Heart left ventricle (tissue), 13 donors: ENCODE data around the gene NARS2.
"Not testable (repeated sequence)": the region's sequence is repeated elsewhere in the genome, so short reads cannot be mapped to it uniquely, and the experiment has no call there.

Source experiments
- CTCF ChIP-seq, 12 donors: fragments of 200-600 bp; sonication (generic) in 4 of 12; IDR thresholded peaks; one replicate each; pipeline versions ENCODE4 v1.5.0 to v1.8.0; 2018 to 2022; ENCODE audit warnings: antibody characterized with exemption in 12 of 12, mild to moderate bottlenecking in 5 of 12
- POLR2A ChIP-seq, 2 donors: fragments of 450-650 bp; IDR thresholded peaks; one replicate each; pipeline ENCODE4 v1.6.1; 2017; ENCODE audit warnings: antibody characterized with exemption in 2 of 2, mild to moderate bottlenecking in 2 of 2, moderate library complexity in 2 of 2
- donor health status: ischemic (EF 13 %, LVEDD 7.1; RV severe dilation, severe dysfunction).
- donor health status: DM: no; HTN: yes; CAD: no.
- donor health status: DM: no; HTN: no; CAD: no.
- donor health status: ischemic (EF 25% LVEDD 6.9; RV normal size, moderate dysfunction).
- donor health status: ischemic (EF 25% LVEDD 5.7; RV mildly dilated, moderate dysfunction).
- donor health status: ischemic (EF 35%, LVEDD 5.7; RV mildly dilated, moderate dysfunction).
- donor health status: nonischemic (EF 11% LVEDD 7.7; RV severe dilation, severe dysfunction).
- donor health status: DM: yes; HTN: yes; CAD: no.
- donor health status: PGD.
- donor health status: ischemic (EF 29% LVEDD 5.4; RV normal size, mild dysfunction).
- donor health status: nonischemic (EF 23%, LVEDD 6.1; RV moderate dilation, normal function).

DNA sequence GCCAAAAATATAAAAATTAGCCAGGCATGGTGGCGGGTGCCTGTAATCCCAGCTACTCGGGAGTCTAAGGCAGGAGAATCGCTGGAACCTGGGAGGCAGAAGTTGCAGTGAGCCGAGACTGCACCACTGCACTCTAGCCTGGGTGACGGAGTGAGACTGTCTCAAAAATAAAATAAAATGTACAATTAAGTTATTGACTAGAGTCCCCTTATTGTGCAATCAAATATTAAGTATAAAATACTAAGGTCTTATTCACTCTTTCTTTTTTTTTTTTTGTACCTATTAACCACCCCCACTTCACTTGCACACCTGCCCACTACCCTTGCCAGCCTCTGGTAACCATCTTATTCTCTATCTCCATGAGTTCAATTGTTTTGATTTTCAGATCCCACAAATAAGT is 61.6 kb downstream of the NARS2 start:
- TF ChIP-seq CTCF, POLR2A (IDR thresholded peaks at IDR 0.05): not testable (repeated sequence)
